GM23338 (cell line): ENCODE measurements around the gene CYB561D2. TPM values are rescaled to one million over a fixed set of nuclear protein-coding genes. Genes with fewer than 3 reads are reported as not detected.

ENCODE experiments used
- EZH2 ChIP-seq: fragments of 200-600 bp; sonication (generic); IDR thresholded peaks from one replicate; pipeline ENCODE4 v1.8.0; 2017; ENCODE audit warnings: antibody characterized with exemption, mild to moderate bottlenecking, low read depth; ENCODE audit not compliant: unreplicated experiment
- POLR2AphosphoS5 ChIP-seq: IDR thresholded peaks from 2 replicates; pipeline ENCODE4 v1.6.1; 2016; ENCODE audit warnings: antibody characterized with exemption, low read depth
- STAT1 ChIP-seq: IDR thresholded peaks from one replicate; pipeline ENCODE4 v1.6.1; 2016; ENCODE audit warnings: antibody characterized with exemption; ENCODE audit not compliant: unreplicated experiment
- ZNF114 ChIP-seq: fragments of 250-450 bp; sonication (Bioruptor Pico); IDR thresholded peaks from 2 replicates; pipeline ENCODE4 v1.5.0; 2020; ENCODE audit warnings: mild to moderate bottlenecking, moderate library complexity
- ZNF462 ChIP-seq: fragments of 250-450 bp; sonication (Bioruptor Pico); IDR thresholded peaks from 2 replicates; pipeline ENCODE4 v1.5.0; 2020; ENCODE audit warnings: mild to moderate bottlenecking, moderate library complexity
- polyA plus RNA-seq: library from polyadenylated mRNA; unstranded; fragments of >200 nt; fragmentation: Nextera tagmentation; extraction: Ambion mirVana; gene quantifications from 2 replicates; pipeline ENCODE4 v1.2.1, GENCODE V29; 2016
- total RNA-seq: library from RNA; depleted of rRNA; stranded (reverse); fragments of >200 nt; shearing (Covaris generic); gene quantifications from 2 replicates; pipeline ENCODE4 v1.2.3, GENCODE V29; 2014
- TF ChIP-seq, protein P1 (sequence below): IDR thresholded peaks from 2 replicates; pipeline ENCODE4 v1.6.1; 2016; ENCODE audit warnings: antibody characterized with exemption
- TF ChIP-seq, protein P2 (sequence below), 2 experiments: fragments of 200-600 bp in 1 of 2; sonication (generic) in 1 of 2; conservative IDR thresholded peaks; 2 replicates each; pipeline versions ENCODE4 v1.5.1 to v1.6.1; 2016 to 2017; ENCODE audit warnings: antibody characterized with exemption in 2 of 2, low read depth in 2 of 2, mild to moderate bottlenecking in 2 of 2, moderate library complexity in 1 of 2
- TF ChIP-seq, protein P3 (sequence below): IDR thresholded peaks from one replicate; pipeline ENCODE4 v1.6.1; 2018; ENCODE audit warnings: antibody characterized with exemption; ENCODE audit not compliant: unreplicated experiment

CYB561D2 gene
- total and polyA plus RNA-seq, 2 experiments from 2014 or later: 10.1 to 18.2 TPM

DNA sequence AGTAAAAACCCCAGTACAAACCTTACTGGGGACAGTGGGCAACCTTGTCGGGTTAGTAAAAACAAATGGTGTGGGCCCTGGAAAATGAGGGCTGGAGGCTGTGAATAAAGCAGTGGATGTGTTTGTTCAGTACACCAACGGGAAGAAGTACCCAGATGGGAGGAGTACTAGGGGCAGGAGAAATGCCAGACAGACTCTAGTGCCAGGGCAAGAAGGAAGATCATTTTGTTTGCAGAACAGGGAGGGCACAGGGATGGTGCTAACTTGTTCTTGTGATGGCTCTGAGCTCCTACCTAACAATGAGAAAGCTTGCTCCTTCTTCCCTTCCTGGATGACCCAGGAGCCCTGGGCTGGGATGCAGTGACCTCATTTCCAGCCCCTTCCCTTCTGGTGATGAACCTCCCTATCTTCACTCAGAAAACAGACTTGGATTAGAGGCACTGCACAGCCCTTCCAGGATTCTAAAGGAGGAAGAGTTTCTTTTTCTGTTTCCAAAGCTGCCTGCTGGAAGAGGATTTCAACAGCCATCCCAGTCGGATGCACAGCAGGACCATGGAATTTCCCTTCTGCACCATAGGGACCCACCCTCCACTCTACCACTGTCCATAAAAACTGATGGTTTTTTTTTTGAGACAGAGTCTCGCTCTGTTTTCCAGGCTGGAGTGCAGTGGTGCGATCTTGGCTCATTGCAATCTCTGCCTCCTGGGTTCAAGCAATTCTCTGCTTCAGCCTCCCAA is 16.2 kb upstream of the CYB561D2 start (continued):
- TF ChIP-seq ZNF462 (no peak), EZH2 (no peak), ZNF114 (CRISPR knock-in tag) (no peak), STAT1 (no peak), POLR2AphosphoS5 (no peak)
- TF ChIP-seq, protein P1, sequence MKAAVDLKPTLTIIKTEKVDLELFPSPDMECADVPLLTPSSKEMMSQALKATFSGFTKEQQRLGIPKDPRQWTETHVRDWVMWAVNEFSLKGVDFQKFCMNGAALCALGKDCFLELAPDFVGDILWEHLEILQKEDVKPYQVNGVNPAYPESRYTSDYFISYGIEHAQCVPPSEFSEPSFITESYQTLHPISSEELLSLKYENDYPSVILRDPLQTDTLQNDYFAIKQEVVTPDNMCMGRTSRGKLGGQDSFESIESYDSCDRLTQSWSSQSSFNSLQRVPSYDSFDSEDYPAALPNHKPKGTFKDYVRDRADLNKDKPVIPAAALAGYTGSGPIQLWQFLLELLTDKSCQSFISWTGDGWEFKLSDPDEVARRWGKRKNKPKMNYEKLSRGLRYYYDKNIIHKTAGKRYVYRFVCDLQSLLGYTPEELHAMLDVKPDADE: no peak
- TF ChIP-seq, protein P2, sequence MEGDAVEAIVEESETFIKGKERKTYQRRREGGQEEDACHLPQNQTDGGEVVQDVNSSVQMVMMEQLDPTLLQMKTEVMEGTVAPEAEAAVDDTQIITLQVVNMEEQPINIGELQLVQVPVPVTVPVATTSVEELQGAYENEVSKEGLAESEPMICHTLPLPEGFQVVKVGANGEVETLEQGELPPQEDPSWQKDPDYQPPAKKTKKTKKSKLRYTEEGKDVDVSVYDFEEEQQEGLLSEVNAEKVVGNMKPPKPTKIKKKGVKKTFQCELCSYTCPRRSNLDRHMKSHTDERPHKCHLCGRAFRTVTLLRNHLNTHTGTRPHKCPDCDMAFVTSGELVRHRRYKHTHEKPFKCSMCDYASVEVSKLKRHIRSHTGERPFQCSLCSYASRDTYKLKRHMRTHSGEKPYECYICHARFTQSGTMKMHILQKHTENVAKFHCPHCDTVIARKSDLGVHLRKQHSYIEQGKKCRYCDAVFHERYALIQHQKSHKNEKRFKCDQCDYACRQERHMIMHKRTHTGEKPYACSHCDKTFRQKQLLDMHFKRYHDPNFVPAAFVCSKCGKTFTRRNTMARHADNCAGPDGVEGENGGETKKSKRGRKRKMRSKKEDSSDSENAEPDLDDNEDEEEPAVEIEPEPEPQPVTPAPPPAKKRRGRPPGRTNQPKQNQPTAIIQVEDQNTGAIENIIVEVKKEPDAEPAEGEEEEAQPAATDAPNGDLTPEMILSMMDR (conservative IDR thresholded peaks at IDR 0.05; ENCODE audit: low read depth in 2 of 2): no peak
- TF ChIP-seq, protein P3, sequence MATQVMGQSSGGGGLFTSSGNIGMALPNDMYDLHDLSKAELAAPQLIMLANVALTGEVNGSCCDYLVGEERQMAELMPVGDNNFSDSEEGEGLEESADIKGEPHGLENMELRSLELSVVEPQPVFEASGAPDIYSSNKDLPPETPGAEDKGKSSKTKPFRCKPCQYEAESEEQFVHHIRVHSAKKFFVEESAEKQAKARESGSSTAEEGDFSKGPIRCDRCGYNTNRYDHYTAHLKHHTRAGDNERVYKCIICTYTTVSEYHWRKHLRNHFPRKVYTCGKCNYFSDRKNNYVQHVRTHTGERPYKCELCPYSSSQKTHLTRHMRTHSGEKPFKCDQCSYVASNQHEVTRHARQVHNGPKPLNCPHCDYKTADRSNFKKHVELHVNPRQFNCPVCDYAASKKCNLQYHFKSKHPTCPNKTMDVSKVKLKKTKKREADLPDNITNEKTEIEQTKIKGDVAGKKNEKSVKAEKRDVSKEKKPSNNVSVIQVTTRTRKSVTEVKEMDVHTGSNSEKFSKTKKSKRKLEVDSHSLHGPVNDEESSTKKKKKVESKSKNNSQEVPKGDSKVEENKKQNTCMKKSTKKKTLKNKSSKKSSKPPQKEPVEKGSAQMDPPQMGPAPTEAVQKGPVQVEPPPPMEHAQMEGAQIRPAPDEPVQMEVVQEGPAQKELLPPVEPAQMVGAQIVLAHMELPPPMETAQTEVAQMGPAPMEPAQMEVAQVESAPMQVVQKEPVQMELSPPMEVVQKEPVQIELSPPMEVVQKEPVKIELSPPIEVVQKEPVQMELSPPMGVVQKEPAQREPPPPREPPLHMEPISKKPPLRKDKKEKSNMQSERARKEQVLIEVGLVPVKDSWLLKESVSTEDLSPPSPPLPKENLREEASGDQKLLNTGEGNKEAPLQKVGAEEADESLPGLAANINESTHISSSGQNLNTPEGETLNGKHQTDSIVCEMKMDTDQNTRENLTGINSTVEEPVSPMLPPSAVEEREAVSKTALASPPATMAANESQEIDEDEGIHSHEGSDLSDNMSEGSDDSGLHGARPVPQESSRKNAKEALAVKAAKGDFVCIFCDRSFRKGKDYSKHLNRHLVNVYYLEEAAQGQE: no peak
